OCI-LY1 (cell line): ENCODE results near the gene CHST13.

Source experiments
- CTCF ChIP-seq: fragments of 200-600 bp; sonication (generic), shearing (Covaris generic); IDR thresholded peaks from 2 replicates; pipeline ENCODE4 v1.5.1; 2017; ENCODE audit warnings: mild to moderate bottlenecking, antibody characterized with exemption, low read length, moderate library complexity, mixed read lengths
- EZH2 ChIP-seq: fragments of 200-600 bp; sonication (generic), shearing (Covaris generic); IDR thresholded peaks from 2 replicates; pipeline ENCODE4 v1.8.0; 2017; ENCODE audit warnings: borderline replicate concordance, mixed run types, mild to moderate bottlenecking, antibody characterized with exemption, low read length, moderate library complexity, mixed read lengths

GRCh38 chr3:126474498-126475412 lies 49.2 kb upstream of the CHST13 start:
- TF ChIP-seq CTCF (no peak), EZH2 (no peak)
